Fibroblast of skin of left quadriceps (primary cell): ENCODE measurements around the gene RAPGEF1.
"Not testable (repeated sequence)": the region's sequence is repeated elsewhere in the genome, so short reads cannot be mapped to it uniquely, and the experiment has no call there.

Source experiments
- DNase-seq, 2 experiments: peaks; one replicate each; pipeline ENCODE4 v3.0.0-alpha.2; 2013; ENCODE audit warnings: low read depth in 2 of 2

RAPGEF1 gene

GRCh38 chr9:131562032-131562959 lies 177.6 kb downstream of the RAPGEF1 start:
- DNase-seq, result peak; percentile 3 to 4

- no peak for DNase-seq
Observed at GRCh38 chr9:131559421-131560000, 180.4 kb downstream of the RAPGEF1 start.

GRCh38 chr9:131557855-131558548 lies 181.9 kb downstream of the RAPGEF1 start:
- no peak for DNase-seq

- no peak for DNase-seq
Observed at GRCh38 chr9:131555841-131556673, 183.8 kb downstream of the RAPGEF1 start.

DNA sequence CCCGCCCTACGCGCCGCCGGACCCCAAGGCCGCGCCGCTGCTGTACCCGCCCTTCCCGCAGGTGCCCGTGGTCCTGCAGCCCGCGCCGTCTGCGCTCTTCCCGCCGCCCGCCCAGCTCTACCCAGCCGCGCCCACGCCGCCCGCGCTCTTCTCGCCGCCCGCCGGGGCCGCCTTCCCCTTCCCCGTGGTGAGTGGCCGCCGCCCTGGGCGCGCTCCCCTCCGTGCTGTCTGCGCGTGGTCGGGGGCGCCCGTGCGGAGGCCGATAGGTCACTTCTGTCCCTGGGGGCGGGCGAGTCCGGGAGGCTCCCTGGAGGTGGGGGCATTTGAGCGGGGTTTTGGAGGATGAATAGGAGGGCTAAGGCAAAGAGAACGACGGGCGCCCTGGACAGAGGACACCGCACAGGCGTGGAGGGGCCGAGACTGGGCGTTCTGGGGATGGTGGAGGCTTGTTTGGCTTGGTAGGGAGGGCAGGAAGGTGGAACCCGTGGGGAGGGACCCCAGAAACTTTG lies 185.0 kb downstream of the RAPGEF1 start:
- DNase-seq, result no peak

DNA sequence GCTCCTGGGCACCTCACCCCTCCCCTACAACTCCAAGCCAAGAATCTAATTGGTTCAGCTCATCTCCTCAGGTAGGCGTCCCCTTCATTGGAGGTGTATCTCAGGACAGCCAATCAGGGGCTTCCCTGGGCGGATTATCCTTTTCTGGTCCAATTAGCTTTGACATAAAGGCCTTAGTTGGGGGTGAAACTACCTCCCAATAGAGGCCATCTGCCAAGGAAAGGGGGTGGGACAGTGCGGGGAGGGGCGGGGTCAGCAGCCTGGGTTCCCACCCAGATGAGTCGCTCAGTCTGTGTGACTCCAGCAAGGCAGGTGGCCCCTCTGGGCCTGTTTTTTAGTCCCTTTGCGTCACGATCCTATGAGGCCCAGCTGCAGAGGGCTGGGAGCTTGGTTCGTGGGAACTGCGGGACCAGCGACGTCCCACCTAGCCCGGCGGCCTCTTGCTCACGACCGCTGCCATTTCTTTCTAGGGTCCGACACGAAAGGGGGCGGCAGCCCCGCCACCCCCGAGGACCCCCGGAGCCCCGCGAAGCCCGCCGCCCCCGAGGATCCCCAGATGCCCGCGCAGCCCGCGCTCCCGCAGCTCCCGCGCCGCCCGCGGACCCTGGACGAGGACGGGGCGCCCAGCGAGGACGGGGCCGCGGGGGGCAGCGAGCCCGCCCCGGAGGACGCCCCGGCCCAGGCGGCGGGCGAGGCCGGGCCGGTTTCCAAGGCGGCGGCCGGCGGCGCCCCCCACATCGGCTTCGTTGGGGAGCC lies 185.6 kb downstream of the RAPGEF1 start:
- no peak for DNase-seq

DNA sequence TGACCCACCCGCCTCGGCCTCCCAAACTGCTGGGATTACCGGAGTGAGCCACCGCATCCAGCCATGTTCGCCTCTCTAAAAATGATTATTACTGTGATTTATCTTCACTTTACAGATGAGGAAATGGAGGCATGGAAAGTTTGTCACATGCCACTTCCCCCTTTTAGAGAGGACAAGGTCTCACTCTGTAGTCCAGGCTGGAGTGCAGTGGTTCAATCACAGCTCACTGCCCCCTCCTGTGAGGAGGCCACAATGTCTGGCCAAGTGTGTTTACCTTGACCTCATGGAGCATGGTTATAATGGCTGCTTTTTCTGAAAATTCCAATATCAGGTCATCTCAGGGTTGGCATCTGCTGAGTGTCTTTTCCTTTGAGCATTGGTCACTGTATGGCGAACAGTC lies 187.8 kb downstream of the RAPGEF1 start:
- DNase-seq, result no peak

GRCh38 chr9:131550465-131550864 lies 189.4 kb downstream of the RAPGEF1 start:
- not testable (repeated sequence) for DNase-seq

DNA sequence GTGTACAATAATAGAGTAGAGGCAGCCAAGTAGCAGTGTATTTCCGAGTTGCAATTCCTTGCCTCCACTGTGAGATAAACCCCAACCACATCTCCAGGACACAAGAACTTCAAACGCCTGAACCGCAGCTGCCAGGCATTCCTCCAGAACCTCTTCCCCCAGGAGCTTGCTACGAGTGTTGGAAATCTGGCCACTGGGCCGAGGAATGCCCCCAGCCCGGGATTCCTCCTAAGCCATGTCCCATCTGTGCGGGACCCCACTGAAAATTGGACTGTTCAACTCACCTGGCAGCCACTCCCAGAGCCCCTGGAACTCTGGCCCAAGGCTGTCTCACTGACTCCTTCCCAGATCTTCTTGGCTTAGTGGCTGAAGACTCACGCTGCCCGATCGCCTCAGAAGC lies 190.7 kb downstream of the RAPGEF1 start:
- DNase-seq, result not testable (repeated sequence)

DNA sequence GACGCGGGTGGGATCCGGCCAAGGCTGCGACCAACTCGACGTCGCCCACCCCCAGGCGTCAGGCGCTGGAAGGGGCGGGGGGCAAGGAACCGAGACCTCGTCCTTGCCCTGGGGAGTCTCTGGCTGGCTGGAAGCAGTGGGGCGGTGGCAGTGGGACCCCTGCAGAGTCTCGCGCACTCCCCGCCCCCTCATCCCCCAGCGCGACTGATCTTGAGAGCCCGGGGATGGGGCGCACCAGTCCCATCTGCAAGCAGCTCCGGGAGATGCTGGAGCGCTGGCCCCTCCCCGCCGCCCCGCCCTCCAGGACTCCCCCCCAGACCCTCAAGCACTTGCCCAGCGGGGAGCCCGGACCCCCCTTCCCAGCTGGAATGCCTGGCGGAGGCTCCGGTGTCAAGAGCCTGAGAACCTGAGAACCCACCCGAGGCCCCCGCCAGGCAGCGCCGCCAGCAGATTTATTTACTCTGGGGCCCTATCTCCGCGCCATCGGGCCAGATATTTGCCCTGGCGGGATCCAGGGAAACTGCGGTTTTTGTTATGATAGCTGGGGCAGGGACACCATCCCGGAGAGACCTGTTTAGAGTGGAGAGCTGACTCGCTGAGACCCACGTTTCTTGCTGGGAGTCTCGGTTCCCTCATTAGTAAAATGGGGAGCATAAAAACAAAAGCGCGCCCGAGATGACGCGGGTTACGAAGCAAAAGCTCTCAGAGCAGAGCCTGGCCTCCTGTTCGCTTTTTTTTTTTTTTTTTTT lies 193.4 kb downstream of the RAPGEF1 start:
- DNase-seq, result no peak

- no peak for DNase-seq
Observed at GRCh38 chr9:131545786-131546335, 194.0 kb downstream of the RAPGEF1 start.

GRCh38 chr9:131545003-131545785 lies 194.7 kb downstream of the RAPGEF1 start, which contains the start of gene PRRT1B:
Gene PRRT1B (plus strand): TSS chr9:131545523. CDS start chr9:131545616, 93 bp downstream.
- DNase-seq, result no peak

DNA sequence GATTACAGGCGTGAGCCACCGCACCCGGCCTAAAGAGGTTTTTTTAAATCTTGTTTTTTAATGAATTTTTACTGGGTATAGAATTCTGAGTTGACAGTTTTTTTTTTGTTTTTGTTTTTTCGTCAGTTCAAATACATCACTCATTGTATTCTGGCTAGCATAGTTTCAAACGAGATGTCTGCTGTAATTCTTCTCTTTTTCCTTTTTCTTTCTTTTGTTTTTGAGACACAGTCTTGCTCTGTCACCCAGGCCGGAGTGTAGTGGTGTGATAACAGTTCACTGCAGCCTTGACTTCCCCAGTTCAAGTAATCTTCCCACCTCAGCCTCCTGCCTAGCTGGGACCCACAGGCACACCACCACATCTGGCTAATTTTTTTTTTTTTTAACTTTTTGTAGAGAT lies 196.7 kb downstream of the RAPGEF1 start:
- DNase-seq, result no peak

- no peak for DNase-seq
Observed at GRCh38 chr9:131539223-131539923, 200.5 kb downstream of the RAPGEF1 start.

GRCh38 chr9:131537946-131538345 lies 201.9 kb downstream of the RAPGEF1 start:
- DNase-seq, result no peak

GRCh38 chr9:131534721-131535237 lies 205.1 kb downstream of the RAPGEF1 start:
- no peak for DNase-seq

DNA sequence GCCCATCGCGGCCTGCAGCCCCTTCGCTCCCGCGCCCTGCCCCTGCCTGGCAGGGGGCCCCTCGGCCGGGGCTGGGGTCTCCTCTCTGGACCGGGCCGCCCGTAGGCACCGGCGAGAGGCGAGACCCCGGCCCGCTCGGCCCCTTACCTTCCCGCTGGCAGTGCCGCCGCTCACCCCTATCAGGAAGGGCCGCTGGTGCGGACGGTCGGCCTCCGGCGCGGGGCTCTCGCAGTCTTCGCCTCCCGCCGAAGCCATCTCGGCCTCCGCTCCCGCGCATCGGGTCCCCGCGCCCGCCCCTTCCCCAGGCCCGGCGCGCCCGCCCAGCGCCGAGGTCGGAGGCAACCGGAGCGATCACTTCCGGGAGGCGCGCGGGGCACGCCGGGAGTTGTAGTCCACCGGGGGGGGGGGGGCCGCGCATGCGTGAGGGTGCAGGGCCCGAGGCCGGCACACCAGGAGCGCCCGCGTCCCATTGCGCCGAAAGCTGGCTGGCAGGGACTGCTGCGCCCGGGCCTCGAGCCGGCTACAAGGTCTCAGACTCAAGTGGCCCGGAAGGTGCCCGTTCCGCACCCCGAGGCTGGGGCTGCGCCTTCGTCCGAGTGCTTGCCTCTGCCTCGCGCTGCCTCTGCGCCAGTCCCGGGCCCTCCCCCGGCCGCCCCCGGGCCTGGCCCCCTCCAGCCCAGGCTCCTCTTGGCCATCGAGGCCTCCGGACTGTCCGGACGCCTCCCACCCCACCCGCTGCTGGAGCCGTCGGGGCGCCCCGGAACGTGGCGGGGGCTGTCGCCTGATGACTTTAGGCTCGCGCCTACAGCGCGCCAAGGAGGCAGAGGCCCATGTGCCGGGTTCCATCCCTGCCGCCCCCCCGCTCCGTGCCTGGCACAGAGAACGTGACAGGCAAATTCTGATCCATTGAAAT lies 208.7 kb downstream of the RAPGEF1 start, which contains the start of gene UCK1:
UCK1 (minus strand) TSS at position 344 of the 913 bp plus-strand sequence; CDS start at position 255, 89 bp downstream.
- peak; percentile 38 to 48 for DNase-seq
